ENCODE data around the gene ATRIP.

ATRIP gene

GRCh38 chr3:48436855-48437254, 9.7 kb upstream of the ATRIP start:
- Histone ChIP-seq H3K27me3 (replicated peaks) (no peaks in the 10 kb centered on the region), H3K4me3 (ENCODE audit: low read depth, low read length) (no peak overlapping the region), H3K36me3 (replicated peaks) (peaks cover 4% of the 10 kb centered on the region), H3K27ac (no peak overlapping the region)
- DNase-seq = no peak
- in situ Hi-C loops (cut with HindIII; ENCODE audit: low pct_ligation_motif_present, low sequenced_read_pairs) = loop anchor here (25.0 kb wide), 1 partner anchor 175 kb away; no protein-coding TSS in a partner anchor
- TF ChIP-seq CTCF (IDR thresholded peaks at IDR 0.05; ENCODE audit: low read depth, low read length, missing control alignments) = no peak

DNA sequence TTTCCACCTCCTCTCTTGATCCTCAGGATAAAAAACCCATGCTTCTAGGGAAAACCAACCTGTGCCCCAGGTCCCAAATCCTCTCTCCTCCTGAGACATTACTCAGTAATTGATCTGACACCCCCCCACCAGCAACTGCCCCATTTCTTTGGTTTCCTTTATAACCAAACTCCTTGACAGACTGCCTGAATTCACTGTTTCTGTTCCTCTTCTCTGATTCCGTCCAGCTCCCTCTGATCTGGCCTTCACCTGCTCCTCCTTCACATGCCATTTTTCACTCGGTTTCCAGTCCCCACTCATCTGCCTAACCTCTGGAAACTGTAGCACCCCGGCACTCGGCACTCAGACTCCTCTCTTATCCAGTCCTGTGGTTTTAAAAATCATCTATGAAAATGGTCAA, 8.7 kb upstream of the ATRIP start:
- TF ChIP-seq CTCF (IDR thresholded peaks at IDR 0.05; ENCODE audit: low read depth, low read length, missing control alignments) = no peak
- in situ Hi-C loops (cut with HindIII; ENCODE audit: low pct_ligation_motif_present, low sequenced_read_pairs) = loop anchor here (25.0 kb wide), 1 partner anchor 176 kb away; no protein-coding TSS in a partner anchor
- H3K27me3 ChIP-seq (replicated peaks) = no peaks in the 10 kb centered on the region
- H3K36me3 ChIP-seq (replicated peaks) = peaks cover 6% of the 10 kb centered on the region
- H3K4me3 ChIP-seq (ENCODE audit: low read depth, low read length) = no peak overlapping the region
- no peak overlapping the region for H3K27ac ChIP-seq
- DNase-seq = no peak

DNA sequence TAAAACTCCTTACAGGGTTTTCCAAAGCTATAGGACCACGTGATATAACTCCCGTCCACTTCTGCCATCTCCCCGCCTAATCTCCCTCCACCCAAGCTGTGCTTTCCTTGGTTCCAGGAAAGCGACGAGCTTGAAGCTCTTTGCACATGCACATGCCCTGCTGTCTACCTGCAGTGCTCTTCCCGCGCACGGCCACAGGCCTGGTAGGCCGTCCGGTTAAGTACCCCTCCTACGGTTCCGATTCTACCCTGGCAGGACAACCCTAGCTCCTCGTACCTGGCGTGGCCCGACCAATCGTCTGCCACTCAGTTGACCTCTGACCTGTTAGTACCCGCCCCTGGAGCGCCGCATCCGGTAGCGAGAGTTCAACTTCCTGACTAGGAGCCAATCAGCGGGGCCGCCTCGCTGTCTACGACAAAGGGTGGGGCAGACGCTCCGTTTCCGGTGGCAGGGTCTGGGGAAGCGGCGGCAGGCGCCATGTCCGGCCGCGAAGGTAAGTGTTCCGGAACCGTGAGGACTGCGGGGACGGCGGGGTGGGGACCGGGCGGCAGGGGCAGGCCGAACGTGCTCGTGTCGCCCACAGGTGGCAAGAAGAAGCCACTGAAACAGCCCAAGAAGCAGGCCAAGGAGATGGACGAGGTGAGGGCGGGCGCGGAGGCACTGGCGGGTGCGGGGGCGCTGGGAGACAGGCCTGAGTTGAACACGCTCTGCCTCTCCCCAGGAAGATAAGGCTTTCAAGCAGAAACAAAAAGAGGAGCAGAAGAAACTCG, 6.5 kb upstream of the ATRIP start, which contains the start of the genes CCDC51 and TMA7:
TSS of gene CCDC51 (minus strand) at position 300 of the 770 bp plus-strand sequence. CDS start 4,991 bp downstream, outside the sequence.
TSS of gene TMA7 (plus strand) at position 438 of the 770 bp plus-strand sequence. CDS start at position 478, 40 bp downstream.
- DNase-seq = peak; percentile 96
- H3K36me3 ChIP-seq (replicated peaks) = peaks cover 15% of the 10 kb centered on the region
- TF ChIP-seq CTCF (IDR thresholded peaks at IDR 0.05; ENCODE audit: low read depth, low read length, missing control alignments) = no peak
- no peaks in the 10 kb centered on the region for H3K27me3 ChIP-seq (replicated peaks)
- peak within 1 kb of the TSS; percentile 81 for H3K27ac ChIP-seq
- in situ Hi-C loops (cut with HindIII; ENCODE audit: low pct_ligation_motif_present, low sequenced_read_pairs) = loop anchor here (25.0 kb wide), 1 partner anchor 178 kb away; no protein-coding TSS in a partner anchor
- H3K4me3 ChIP-seq (ENCODE audit: low read depth, low read length) = peak within 1 kb of the TSS; percentile 98

DNA sequence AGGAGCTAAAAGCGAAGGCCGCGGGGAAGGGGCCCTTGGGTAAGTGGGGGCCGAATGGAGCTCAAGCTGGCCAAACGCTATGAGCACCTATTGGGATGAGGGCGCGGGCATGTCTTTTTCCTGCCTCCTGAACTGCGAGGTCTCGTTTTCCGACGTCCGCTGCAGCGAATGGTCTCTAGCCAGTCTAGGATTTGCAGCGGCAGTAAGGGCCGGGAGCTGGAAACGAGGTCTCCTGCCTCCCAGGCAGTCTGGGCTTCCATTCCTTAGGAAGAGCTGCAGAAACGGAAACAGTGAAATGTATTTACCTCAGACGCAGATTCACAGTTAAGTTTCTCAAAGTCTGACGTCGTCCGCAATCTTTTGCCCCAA, 6.0 kb upstream of the ATRIP start:
- DNase-seq = no peak
- H3K27ac ChIP-seq = peak overlapping the region; percentile 81
- no peaks in the 10 kb centered on the region for H3K27me3 ChIP-seq (replicated peaks)
- peak overlapping the region; percentile 98 for H3K4me3 ChIP-seq (ENCODE audit: low read depth, low read length)
- peaks cover 15% of the 10 kb centered on the region for H3K36me3 ChIP-seq (replicated peaks)
- in situ Hi-C loops (cut with HindIII; ENCODE audit: low pct_ligation_motif_present, low sequenced_read_pairs) = loop anchor here (25.0 kb wide), 1 partner anchor 178 kb away; no protein-coding TSS in a partner anchor
- no peak for TF ChIP-seq CTCF (IDR thresholded peaks at IDR 0.05; ENCODE audit: low read depth, low read length, missing control alignments)

DNA sequence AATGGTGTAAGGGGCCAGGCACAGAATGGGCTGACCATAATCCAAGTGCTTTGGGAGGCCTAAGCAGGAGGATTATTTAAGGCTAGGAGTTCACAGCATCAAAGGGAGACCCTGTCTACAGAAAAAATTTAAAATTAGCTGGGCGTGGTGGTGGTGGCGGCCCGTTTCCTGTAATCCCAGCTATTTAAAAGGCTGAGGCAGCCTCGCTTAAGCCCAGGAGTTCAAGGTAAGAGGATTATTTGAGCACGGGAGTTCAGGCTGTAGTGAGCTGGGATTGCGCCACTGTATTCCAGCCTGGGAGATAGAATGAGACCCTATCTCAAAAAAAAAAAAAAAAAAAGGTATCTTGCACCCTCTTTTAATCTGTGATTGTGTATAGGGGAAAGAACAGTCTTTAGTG, 4.6 kb upstream of the ATRIP start:
- Histone ChIP-seq H3K4me3 (ENCODE audit: low read depth, low read length) (peak overlapping the region; percentile 98), H3K27ac (no peak overlapping the region)
- TF ChIP-seq CTCF (IDR thresholded peaks at IDR 0.05; ENCODE audit: low read depth, low read length, missing control alignments) = no peak

More for the DNA sequence above, 4.6 kb upstream of the ATRIP start:
- Histone ChIP-seq H3K36me3 (replicated peaks) (peaks cover 15% of the 10 kb centered on the region), H3K27me3 (replicated peaks) (no peaks in the 10 kb centered on the region)
- no peak for DNase-seq
- in situ Hi-C loops (cut with HindIII; ENCODE audit: low pct_ligation_motif_present, low sequenced_read_pairs) = loop anchor here (25.0 kb wide), 1 partner anchor 180 kb away; no protein-coding TSS in a partner anchor
